ENCODE results near the gene AGAP5.
"Not testable (repeated sequence)": the region's sequence is repeated elsewhere in the genome, so short reads cannot be mapped to it uniquely, and the experiment has no call there.

DNA sequence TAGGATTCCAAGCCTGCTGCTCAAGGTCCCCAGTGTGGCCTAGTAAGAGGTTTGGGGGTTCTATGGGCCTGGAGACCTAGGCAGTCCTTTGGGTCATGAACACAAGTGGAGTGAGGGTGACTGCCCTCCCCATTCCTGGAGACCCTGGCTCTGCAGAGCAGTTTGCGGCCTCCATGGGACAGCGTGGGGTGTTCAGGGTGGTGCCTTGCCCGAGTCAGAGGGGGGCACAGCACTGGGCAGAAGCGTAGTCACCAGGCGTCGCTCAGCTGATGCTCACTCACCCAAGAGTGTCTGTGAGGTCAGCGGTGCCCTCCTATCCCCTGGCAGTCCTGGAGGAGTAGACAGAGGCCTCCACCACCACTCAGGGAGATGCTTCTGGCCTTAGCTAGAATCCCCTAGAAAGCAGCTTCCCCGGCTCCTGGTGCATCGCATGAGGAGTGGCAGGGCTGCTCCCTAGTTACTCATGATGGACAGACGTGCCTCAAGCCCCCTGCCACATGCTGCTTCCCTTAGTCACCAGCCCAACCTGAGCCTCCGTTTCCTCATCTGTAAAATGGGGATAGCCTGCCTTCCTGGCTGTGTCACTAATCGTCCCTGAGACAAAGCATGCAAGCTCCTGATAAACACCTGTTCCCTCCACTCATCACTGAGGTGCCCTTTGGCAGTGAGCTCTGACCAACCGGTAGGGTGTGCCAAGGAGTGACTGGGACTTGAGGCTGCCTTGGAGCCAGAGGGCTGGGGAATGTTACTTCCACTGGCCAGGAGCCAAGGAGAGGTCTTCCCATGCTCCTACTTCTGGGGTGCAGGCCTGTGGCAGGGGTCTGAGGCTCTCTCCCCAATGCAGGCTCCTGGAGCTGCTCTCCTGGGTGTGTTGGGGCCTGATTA, 33.5 kb downstream of the AGAP5 start:
- TF ChIP-seq EZH2phosphoT487 (IDR thresholded peaks at IDR 0.05; ENCODE audit: insufficient read depth, low read depth); EZH2 (IDR thresholded peaks at IDR 0.05; ENCODE audit: insufficient read depth, poor library complexity, severe bottlenecking): not testable (repeated sequence)
